RKO (cell line): ENCODE measurements around the gene IL18.
"Not testable (repeated sequence)": the region's sequence is repeated elsewhere in the genome, so short reads cannot be mapped to it uniquely, and the experiment has no call there.

Experiments
- DNase-seq: peaks from one replicate; pipeline ENCODE4 v3.0.0-alpha.2; 2016; ENCODE audit warnings: low spot score

The IL18 gene

DNA sequence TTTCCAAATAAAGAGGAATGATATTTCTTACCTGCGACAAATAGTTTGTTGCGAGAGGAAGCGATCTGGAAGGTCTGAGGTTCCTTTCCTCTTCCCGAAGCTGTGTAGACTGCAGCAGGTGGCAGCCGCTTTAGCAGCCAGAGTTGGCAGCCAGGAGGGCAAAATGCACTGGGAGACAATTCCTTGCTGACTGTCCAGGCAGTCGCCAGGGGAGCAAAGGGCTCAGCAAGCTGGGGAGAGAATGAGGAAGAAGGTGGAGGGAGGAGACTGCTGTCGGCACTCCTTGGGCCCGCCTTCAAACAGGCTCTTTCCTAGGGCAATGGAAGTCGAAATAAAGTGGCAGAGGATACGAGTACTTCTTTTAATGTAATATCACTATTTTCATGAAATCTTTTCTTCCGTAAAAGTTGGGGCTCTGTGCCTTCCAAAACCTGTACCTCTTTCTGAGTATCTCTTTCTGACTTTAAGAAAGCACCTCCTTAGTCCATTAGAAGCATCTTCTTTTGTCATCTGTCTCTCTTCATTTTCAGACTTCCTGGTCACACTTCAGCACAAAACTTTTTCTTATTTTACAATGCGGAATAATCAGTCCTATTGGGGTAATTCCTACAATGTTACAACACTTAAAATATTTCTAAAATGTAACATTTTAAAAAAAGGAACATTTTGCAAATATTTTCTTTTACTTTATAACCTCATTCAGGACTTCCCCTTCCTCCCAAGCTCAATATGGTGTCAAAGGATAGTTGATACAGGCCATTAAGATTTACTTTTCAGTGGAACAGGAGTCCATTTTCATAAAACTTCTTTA is at the start of gene IL18:
TSS of gene IL18 (minus strand) at position 220 of the 811 bp plus-strand sequence. CDS start 9,041 bp downstream, outside the sequence.
- DNase-seq, result no peak

DNA sequence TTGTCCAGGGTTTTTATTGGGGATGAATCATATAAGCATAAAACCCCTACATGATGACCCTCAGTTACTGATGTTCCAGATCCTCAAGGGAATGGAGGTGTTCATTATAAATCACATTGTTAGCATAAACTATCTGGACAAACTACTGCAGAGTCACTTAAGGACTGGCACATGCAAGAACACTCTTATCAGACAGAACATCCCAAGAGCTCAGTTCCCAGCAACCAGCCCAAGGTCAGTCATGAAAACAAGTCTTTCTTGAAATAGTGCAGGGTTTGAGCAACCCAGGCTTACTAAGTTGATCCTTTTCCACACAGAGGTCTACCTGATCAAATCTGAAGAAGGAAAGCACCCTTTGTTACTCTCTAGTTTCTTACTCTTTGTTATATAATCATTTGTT is 48.8 kb upstream of the IL18 start:
- DNase-seq, result no peak

DNA sequence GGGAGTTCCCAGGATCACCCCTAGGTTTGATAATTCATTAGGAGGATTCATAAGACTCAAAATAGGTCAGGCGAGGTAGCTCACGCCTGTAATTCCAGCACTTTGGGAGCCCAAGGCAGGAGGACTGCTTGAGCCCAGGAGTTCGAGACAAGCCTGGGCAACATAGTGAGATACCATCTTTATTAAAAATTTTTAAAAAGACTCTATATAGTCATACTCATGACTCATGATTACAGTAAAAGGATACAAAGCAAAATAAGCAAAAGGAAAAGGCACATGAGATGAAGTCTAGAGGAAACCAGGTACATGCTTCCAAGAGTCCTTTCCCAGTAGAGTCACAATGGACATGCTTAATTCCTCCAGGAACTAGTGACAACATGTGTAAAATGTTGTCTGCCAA is 48.4 kb upstream of the IL18 start:
- no peak for DNase-seq

DNA sequence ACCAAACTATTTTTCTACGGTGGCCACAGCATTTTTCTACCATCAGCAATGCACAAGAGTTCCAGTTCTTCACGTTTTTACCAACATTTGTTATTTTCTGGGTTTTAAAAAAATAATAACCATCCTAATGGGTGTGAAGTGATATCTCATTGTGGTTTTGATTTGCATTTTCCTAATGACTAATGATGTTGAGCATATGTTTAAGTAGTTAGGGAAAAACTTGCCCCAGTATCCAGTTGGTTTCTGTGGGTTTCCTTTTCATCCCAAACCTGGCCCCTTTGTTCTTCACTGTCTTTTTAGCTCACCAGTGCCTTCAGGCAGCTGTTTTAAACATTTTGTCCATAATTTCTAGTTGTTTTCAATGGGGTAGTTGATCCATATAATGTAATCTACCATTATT is 47.6 kb upstream of the IL18 start:
- DNase-seq, result no peak

DNA sequence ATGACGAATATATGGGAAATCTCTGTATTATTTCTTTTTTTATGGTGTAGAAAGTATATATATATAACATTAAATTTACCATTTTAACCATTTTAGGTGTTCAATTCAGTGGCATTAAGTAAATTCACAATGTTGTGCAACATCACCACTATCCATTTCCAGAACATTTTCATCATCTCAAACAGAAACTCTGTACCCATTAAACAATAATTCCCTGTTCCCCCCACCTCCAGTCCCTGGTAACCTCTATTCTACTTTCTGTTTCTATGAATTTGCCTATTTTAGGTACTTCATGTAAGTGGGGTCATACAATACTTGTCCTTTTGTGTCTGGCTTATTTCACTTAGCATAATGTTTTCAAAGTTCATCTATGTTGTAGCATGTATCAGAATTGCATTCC is 47.0 kb upstream of the IL18 start:
- no peak for DNase-seq

DNA sequence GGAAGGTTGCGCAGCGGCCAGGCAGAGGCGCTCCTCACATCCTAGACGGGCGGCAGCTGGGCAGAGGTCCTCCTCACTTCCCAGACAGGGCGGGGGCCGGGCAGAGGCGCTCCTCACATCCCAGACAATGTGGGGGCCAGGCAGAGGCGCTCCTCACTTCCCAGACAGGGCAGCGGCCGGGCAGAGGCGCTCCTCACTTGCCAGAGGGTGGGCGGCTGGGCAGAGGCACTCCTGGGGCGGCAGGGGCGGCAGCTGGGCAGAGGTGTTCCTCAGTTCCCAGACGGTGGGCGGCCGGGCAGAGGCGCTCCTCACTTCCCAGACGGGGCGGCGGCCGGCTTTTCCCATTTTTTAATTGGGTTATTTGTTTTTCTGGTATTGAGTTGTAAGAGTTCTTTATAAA is 42.2 kb upstream of the IL18 start:
- DNase-seq, result no peak

DNA sequence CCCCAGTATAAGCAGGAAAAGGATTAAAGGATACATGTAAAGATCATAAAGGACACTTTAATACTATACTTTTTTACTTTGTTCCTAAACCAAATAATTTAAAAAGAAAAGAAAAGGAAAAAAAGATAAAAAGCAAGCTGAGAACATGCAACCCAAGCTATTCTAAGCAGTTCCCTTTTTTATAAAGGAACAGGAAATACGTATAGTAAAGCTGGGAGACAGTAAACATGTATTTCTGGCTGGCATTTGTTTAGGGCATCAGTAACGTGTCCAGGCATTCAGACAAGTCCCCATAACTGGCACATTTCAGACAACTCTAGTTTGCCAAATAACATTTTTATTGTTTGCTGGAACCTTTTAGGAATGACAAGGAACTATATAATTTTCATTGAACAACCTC is 36.4 kb upstream of the IL18 start:
- DNase-seq, result no peak

DNA sequence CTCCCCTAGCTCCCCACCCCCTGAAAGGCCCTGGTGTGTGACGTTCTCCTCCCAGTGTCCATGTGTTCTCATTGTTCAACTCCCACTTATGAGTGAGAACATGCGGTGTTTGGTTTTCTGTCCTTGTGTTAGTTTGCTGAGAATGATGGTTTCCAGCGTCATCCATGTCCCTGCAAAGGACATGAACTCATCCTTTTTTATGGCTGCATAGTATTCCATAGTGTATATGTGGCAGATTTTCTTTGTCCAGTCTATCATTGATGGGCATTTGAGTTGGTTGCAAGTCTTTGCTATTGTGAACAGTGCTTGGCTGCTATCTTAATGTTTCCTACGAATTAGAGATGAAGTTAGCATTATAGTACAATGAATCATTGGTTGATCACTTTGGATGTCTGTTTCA is 35.2 kb upstream of the IL18 start:
- not testable (repeated sequence) for DNase-seq

DNA sequence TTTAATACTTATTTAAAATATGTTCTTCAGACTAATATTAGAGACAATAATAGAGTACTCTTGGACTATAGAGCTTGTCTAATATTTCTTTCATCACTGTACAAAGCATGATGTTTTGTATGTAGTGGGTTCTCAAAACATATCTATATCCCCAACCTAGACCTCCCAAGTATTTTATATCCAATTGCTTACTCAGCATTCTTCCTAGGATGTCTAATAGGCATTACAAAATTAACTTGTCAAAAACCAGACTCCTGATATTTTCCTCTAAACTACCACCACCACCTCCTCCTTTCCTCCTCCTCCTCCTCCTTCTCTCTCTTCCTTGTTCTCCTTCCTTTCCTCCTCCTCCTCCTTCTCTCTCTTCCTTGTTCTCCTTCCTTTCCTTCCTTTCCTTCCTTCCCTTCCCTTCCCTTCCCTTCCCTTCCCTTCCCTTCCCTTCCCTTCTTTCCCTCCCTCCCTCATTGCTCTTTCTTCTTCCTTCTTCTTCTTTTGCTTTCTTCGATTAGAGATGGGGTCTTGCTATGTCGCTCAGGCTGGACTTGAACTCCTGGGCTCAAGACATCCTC is 32.7 kb upstream of the IL18 start:
- DNase-seq, result no peak

DNA sequence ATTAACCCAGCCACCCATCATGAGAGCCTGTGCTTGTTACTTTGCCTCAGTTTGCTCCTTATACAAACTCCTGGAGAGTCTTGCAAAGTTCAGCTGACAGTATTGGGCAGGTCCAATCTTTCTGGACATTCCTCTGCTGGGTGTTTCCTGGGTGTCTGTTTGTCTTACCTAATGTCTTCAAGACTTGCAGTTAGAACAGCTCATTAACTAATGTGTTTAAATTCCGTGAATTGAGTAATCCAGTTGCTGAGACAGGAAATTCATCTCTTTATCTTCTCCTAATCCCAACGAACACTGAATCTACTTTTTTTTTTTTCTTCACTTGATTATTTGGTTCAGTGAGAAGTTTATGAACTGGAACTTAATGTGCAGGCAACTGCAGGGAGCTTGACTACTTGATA is 32.1 kb upstream of the IL18 start:
- DNase-seq, result no peak

DNA sequence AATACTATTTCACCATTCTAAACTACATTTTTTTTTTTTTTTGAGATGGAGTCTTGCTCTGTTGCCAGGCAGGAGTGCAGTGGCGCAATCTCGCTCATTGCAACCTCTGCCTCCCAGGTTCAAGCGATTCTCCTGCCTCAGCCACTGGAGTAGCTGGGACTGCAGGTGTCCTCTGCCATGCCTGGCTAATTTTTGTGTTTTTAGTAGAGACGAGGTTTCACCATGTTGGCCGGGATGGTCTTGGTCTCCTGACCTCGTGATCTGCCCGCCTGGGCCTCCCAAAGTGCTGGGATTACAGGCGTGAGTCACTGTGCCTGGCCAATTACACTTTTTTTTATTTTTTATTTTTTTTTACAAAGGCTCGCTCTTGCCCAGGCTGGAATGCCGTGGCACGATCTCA is 31.2 kb upstream of the IL18 start:
- DNase-seq, result not testable (repeated sequence)

DNA sequence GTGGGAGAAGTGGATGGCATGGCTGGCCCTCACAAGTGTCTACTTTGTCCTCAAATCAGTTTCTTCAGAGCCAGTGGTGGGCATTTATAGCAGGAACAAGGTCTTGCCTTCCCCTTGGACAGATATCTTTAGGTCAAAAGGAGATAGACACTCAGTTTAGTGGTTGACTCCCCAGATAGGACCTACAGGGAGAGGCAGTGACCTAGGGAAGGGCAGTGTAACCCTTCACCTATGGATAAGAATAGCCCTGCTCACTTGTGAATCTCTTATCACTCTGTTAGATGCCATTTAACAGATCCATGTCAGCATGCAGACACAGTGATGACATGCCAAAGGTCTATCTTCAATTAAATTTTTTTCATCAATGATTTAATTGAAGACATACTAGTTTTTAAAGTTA is 22.4 kb upstream of the IL18 start:
- no peak for DNase-seq

DNA sequence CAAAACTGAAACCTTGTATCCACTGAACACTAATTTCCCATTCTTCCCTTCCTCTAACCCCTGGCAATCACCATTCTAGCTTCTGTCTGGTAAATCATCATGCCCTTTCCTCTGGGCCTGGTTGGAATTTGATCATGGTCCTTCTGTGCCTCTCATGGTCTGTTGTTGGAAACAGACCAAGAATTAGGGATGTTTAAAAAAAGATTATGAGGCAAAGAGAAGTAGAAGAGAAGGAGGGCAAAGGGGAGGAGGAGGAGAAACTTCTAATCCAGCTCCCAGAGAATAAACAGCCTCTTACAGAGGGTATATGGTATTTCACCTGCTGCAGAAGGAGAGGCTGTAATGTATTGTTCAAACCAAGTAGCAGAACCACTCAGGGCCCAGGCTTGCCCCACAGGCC is 22.0 kb upstream of the IL18 start:
- no peak for DNase-seq

DNA sequence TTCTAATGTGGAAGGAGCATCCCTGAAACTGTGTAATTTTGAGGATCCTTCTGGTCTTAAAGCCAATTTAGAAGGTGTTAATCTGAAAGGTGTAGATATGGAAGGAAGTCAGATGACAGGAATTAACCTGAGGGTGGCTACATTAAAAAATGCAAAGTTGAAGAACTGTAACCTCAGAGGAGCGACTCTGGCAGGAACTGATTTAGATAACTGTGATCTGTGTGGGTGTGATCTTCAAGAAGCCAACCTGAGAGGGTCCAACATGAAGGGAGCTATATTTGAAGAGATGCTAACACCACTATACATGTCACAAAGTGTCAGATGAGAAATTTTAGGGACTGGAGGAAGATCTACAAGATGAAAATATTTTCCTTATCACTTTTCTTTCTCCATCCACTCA is 19.0 kb upstream of the IL18 start:
- no peak for DNase-seq

DNA sequence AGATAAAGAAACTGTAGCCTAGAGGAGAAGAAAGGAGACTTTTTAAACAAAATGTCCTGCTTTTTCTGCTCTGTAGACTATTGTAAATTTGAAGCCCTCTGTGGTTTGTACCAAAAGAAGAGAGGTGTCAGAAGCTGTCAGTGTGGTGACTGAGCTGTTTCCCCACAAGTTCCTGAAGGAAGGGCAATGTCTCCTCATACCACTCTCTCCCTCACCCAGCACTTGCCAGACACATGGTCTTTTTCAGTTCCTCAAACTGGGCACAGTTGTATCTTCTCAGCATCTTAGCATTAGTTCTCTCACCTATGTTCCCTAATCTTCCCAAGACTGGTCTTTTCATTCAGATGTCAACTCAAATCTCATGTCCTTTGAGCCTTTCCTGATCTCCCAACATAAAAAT is 15.7 kb upstream of the IL18 start:
- DNase-seq, result no peak

DNA sequence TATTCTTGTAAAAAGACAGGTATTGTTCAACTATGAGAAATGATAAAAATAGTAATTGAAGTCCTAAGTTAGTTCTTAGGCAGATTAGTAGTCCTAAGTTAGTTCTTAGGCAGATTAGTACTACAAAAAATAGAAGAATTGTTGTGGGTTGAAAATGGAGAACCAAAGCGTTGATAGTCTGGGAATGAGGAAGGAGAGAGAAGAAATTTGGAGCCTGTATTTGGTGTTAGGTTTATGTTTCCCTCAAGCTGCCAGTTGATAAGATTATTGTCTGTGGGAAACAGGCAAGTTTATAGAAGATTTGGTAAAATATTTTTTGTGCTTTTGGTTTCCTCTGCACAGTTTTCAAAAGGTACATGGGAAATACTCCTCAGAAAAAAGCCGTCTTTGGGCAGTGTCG is 15.0 kb upstream of the IL18 start:
- no peak for DNase-seq

DNA sequence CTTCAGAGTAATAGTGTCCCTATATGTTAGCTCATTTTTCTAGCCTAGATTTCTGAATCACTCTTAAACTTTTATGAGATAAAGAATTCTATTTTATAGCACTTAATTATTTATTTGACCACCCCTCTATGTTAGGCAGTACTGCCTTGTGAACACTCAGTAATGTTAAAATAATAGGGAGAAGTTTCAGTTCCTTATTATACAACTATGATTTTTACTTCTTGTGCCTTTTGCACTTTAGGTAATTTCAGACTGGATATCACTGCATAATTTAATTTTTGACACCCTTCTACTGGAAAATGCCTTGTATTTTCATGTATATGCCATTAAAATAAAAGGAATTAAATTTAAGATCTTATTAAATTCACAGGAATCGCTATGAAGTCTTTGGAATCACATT is 14.5 kb upstream of the IL18 start:
- DNase-seq, result no peak

DNA sequence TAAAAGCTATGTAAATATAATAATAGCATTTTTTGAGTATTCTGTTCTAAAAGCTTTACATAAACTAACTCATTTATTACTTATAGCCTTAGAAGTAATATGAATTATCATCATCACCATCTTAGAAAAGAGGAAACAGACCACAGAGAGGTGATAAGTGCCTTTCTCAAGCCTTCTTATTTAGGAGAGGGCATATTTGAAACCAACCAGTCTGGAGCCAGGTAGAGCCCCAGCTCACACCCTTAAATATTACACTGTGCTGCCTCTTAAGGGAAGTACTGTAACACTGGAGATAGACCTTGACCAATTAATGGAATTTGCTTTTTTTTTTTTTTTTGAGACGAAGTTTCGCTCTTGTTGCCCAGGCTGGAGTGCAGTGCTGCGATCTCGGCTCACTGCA is 13.7 kb upstream of the IL18 start:
- DNase-seq, result no peak

DNA sequence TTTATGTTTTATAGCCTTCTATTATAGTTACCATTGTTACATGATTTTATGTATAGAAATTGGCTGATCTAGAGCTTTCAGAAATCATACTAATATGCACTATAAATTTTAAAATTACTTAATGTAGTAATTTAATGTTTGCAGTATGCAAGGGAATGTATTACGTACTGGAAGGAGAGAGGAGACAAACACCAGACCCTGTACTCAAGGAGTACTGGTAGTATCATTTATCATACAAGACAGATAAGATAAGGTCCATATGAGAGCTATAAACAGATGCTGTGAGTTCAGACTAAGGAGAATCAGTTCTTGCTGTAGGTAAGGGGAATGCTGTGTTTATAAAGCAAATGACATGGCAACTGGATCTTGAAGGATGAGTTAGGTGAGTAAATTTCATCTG is 12.2 kb upstream of the IL18 start:
- DNase-seq, result no peak

DNA sequence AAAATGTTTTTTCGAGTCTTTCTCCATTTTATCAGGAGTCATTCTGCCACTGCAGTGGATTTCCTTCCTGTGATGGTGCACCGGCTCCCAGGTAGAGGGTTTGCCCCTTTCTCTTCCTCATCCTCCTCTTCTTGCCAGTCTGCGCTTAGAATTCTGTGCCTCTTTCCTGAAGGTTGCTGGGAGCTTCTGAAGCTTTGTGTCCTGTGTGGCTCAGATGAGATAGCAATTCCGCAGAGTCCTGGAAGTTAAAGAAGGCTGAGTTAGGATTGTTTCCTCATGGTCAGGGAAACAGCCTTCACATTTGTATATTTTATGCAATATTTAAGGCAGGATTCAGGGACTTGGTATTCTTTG is 11.7 kb upstream of the IL18 start:
- no peak for DNase-seq

DNA sequence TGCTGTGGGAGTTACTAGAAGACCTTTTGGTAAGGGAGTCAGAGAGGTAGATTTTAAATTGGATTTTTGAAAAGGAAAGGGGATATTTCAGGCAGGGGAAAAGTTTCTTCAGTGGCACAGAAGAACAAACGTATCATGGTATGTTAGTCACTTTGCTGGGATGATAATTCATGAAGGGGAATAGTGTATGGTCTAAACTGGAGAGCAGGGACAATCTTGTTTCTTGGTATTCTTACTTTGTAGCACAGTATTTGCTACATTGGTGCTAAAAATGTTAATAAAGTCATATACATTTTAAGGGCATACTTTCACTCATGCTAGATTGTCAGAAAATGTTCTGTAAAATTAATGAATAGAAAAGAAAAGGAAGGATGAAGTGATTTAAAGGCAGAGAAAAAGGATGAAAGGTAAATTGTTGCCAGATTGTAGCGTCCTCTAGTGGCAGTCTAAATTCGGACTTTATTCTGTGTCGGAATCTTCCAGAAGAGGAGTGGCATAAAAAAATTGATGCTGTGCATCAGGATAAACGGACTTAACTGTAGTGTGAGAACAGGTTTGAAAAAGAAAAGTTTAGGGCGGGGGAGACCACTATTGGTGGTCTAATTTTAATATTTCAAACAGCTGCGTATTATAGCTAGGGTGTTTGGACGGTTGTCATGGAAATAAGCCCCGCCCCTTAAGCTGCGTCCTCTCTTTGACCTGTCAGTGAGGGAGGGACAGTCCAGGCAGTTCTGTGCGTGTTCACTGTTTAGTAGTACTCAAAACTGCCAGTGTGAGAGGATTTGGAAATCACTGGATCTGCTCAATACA is 11.1 kb upstream of the IL18 start, which contains the start of gene BCO2:
TSS of gene BCO2 (plus strand) at position 724 of the 810 bp plus-strand sequence. CDS start 90 bp downstream, outside the sequence.
- peak; percentile 49 for DNase-seq

DNA sequence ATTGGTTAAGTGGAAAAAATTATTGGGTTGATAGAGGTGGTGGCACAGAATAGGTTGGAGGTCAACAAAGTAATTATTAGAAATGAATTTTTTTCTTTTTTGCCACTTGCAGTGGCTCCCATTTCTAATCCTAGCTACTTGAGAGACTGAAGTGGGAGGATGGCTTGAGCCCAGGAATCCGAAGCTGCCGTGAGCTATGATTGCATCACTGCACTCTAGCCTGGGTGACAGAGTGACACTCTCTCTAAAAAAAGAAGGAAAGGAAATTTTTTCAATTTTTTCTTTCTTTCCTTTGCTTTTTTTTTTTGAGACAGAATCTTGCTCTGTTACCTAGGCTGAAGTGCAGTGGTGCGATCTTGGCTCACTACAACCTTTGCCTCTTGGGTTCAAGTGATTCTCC is 9.3 kb upstream of the IL18 start:
- no peak for DNase-seq

DNA sequence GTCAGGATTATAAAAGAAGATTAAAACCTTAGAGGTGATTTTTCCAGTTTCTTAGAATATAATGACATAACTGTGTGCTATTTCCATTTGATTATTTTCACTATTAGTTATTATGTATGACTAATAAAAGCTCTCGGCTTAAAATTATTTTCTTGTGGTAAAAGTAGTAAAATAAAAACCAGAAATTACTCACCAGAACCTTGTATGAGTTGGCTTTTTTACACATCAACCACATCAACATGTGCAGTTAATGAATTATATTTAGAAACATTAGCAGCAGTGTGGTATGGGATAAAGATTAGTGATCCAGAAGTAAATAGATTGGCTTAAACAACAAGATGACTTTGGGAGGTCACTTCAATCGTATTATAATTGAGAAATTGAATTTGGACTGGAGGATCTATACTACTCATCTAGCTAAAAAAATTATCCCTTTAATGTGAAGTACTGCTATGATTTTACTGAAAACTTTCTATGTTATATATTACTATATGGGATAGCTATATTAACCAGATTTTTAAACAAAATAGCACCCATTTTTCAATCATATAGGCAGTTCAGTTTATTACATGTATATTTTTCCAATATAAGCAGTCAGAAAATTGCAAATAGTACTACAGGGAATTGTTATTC is 8.6 kb upstream of the IL18 start:
- no peak for DNase-seq
